AG09309 (cell line): Measurements from ENCODE around the gene IDH3G.

Experiments
- DNase-seq: peaks from one replicate; pipeline ENCODE4 v3.0.0-alpha.2; 2010; ENCODE audit warnings: low read depth
- H3K4me3 ChIP-seq: 2 replicates; pipeline ENCODE4 v1.5.1; 2011; ENCODE audit warnings: mild to moderate bottlenecking, low read depth, low read length, moderate library complexity; ENCODE audit not compliant: control insufficient read depth
- CTCF ChIP-seq: IDR thresholded peaks from 2 replicates; pipeline ENCODE4 v1.5.1; 2011; ENCODE audit warnings: mild to moderate bottlenecking, low read depth, low read length, inconsistent platforms; ENCODE audit not compliant: insufficient read depth, control insufficient read depth; ENCODE audit errors: missing control alignments

Gene IDH3G

GRCh38 chrX:153782313-153782712, 11.9 kb downstream of the IDH3G start:
- no peak overlapping the region for H3K4me3 ChIP-seq
- TF ChIP-seq CTCF, result no peak
- no peak for DNase-seq

GRCh38 chrX:153781428-153782047, 12.6 kb downstream of the IDH3G start:
- no peak for DNase-seq
- no peak overlapping the region for H3K4me3 ChIP-seq
- no peak for TF ChIP-seq CTCF

- no peak for DNase-seq
- no peak within 1 kb of the TSS for H3K4me3 ChIP-seq
- TF ChIP-seq CTCF, result no peak
Observed at GRCh38 chrX:153780678-153781427, 13.3 kb downstream of the IDH3G start, which contains the start of gene SRPK3. Gene SRPK3, plus strand, starts transcription at chrX:153781041. Its CDS starts 46 bp downstream, at chrX:153781087.

- no peak for TF ChIP-seq CTCF
- DNase-seq, result no peak
- H3K4me3 ChIP-seq, result no peak overlapping the region
Observed at GRCh38 chrX:153779891-153780677, 14.1 kb downstream of the IDH3G start.

- no peak for DNase-seq
- H3K4me3 ChIP-seq, result no peak overlapping the region
- TF ChIP-seq CTCF, result no peak
Observed at GRCh38 chrX:153778684-153779101, 15.5 kb downstream of the IDH3G start.

DNA sequence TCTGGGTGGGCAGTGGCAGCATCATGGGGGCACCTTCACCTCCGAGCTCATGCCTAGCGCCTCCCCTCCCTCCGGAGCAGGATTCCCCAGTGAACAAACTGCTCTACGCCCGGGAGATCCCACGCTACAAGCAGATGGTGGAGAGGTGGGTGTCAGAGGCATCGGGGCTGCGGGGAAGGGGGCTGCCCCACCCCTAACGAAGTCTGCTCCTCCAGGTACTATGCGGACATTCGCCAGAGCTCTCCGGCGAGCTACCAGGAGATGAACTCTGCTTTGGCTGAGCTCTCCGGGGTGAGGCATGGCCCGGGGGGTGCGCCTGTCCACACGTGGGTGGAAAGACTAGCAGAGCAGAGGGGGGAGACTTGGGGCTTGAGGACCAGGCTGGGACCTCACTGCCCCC, 16.0 kb downstream of the IDH3G start:
- DNase-seq, result no peak
- no peak overlapping the region for H3K4me3 ChIP-seq
- no peak for TF ChIP-seq CTCF
